A549 (cell line): ENCODE measurements around the gene RCCD1. TPM values are rescaled to one million over a fixed set of nuclear protein-coding genes. Genes with fewer than 3 reads are reported as not detected.
A peak's percentile ranks its signal among the peaks of the same experiment; 100 is the strongest.

Experiments used
- ATAC-seq, 2 experiments: fragments of 200-7000 bp in 1 of 2; fragments of >200 bp in 1 of 2; cut with Nextera tagmentation in 1 of 2; cut with Tn5 transposase in 1 of 2; 3 replicates each; pipeline versions ENCODE4 v1.8.0 to v1.9.1; 2018 to 2020; ENCODE audit warnings: mild to moderate bottlenecking in 1 of 2, moderate library complexity in 1 of 2
- CTCF ChIA-PET: fragments of 300-600 bp; sonication (Branson Sonifier 250); formaldehyde crosslinking; extraction: SDS; loops from one replicate; lab custom pipeline; 2021; ENCODE audit warnings: antibody characterized with exemption, inconsistent platforms; lab: Yijun Ruan, JAX
- POLR2A ChIA-PET: fragments of 350-600 bp; formaldehyde crosslinking; extraction: SDS; loops from one replicate; lab custom pipeline; 2021; ENCODE audit warnings: antibody characterized with exemption, inconsistent platforms; lab: Yijun Ruan, JAX
- DNase-seq, 2 experiments: peaks; one replicate each; pipeline versions ENCODE4 v3.0.0 to v3.0.0-alpha.2; 2011 to 2016; ENCODE audit warnings: low read depth in 1 of 2, low spot score in 1 of 2
- FAIRE-seq: peaks from 2 replicates; lab custom pipeline; 2011; peaks lifted over from hg19 to GRCh38; lab: Jason Lieb, UNC
- H3K27ac ChIP-seq, 2 experiments: fragments of >200 bp; sonication (Bioruptor Twin); formaldehyde crosslinking; 3 replicates each; pipeline ENCODE4 v1.5.1; 2016 to 2017
- H3K4me1 ChIP-seq: fragments of >200 bp; sonication (Bioruptor Twin); formaldehyde crosslinking; 3 replicates; pipeline ENCODE4 v1.6.1; 2016
- H3K4me2 ChIP-seq: fragments of >200 bp; sonication (Bioruptor Twin); formaldehyde crosslinking; 3 replicates; pipeline ENCODE4 v1.6.1; 2016
- H3K4me3 ChIP-seq: fragments of >200 bp; sonication (Bioruptor Twin); formaldehyde crosslinking; 3 replicates; pipeline ENCODE4 v1.5.1; 2016
- H3K9me3 ChIP-seq: fragments of >200 bp; sonication (Bioruptor Twin); formaldehyde crosslinking; 3 replicates; pipeline ENCODE4 v1.6.1; 2016
- ATOH8 ChIP-seq: fragments of 250-450 bp; sonication (Bioruptor Pico); IDR thresholded peaks from 2 replicates; pipeline ENCODE4 v1.5.0; 2020; ENCODE audit warnings: low read depth, mild to moderate bottlenecking, moderate library complexity
- BHLHE40 ChIP-seq: IDR thresholded peaks from 2 replicates; pipeline ENCODE4 v1.6.1; 2012; ENCODE audit warnings: low read depth, low read length, inconsistent platforms
- E2F6 ChIP-seq: IDR thresholded peaks from 2 replicates; pipeline ENCODE4 v1.6.1; 2012; ENCODE audit warnings: low read depth, borderline replicate concordance
- ELK1 ChIP-seq: fragments of 150-350 bp; IDR thresholded peaks from 2 replicates; pipeline ENCODE4 v1.6.1; 2014; ENCODE audit warnings: low read depth, mild to moderate bottlenecking, low read length
- ESRRA ChIP-seq: fragments of 150-350 bp; IDR thresholded peaks from 2 replicates; pipeline ENCODE4 v1.6.1; 2014; ENCODE audit warnings: mild to moderate bottlenecking, low read length, borderline replicate concordance
- FOSB ChIP-seq: fragments of 250-450 bp; sonication (Bioruptor Pico); IDR thresholded peaks from 2 replicates; pipeline ENCODE4 v1.5.0; 2020; ENCODE audit warnings: mild to moderate bottlenecking, moderate library complexity
- GATA3 ChIP-seq: IDR thresholded peaks from 2 replicates; pipeline ENCODE4 v1.6.1; 2012; ENCODE audit warnings: borderline replicate concordance
- HMGXB4 ChIP-seq: fragments of 250-450 bp; sonication (Bioruptor Pico); IDR thresholded peaks from 2 replicates; pipeline ENCODE4 v1.5.0; 2021; ENCODE audit warnings: mild to moderate bottlenecking, moderate library complexity, borderline replicate concordance
- HOXB13 ChIP-seq: fragments of 250-450 bp; sonication (Bioruptor Pico); IDR thresholded peaks from 2 replicates; pipeline ENCODE4 v1.5.0; 2020; ENCODE audit warnings: low read depth, mild to moderate bottlenecking, moderate library complexity
- JUNB ChIP-seq: fragments of >200 bp; sonication (Bioruptor Twin); formaldehyde crosslinking; IDR thresholded peaks from 2 replicates; pipeline ENCODE4 v1.6.1; 2016
- PHF8 ChIP-seq: fragments of 200-600 bp; sonication (generic); IDR thresholded peaks from 2 replicates; pipeline ENCODE4 v1.6.1; 2016; ENCODE audit warnings: low read depth, mild to moderate bottlenecking, antibody characterized with exemption, moderate library complexity, borderline replicate concordance
- POLR2A ChIP-seq: IDR thresholded peaks from 2 replicates; pipeline ENCODE4 v1.6.1; 2012; ENCODE audit warnings: mild to moderate bottlenecking, low read length
- SREBF2 ChIP-seq: fragments of 450-650 bp; IDR thresholded peaks from 2 replicates; pipeline ENCODE4 v1.6.1; 2014; ENCODE audit warnings: mild to moderate bottlenecking, moderate library complexity
- TP53 ChIP-seq: fragments of 250-450 bp; sonication (Bioruptor Pico); IDR thresholded peaks from 2 replicates; pipeline ENCODE4 v1.5.0; 2021; ENCODE audit warnings: mild to moderate bottlenecking, moderate library complexity
- USF2 ChIP-seq: fragments of 450-650 bp; IDR thresholded peaks from 2 replicates; pipeline ENCODE4 v1.6.1; 2014; ENCODE audit warnings: antibody characterized with exemption
- ZC3H11A ChIP-seq: fragments of 450-650 bp; IDR thresholded peaks from 2 replicates; pipeline ENCODE4 v1.6.1; 2014; ENCODE audit warnings: antibody characterized with exemption, mild to moderate bottlenecking
- ZNF302 ChIP-seq: fragments of 250-450 bp; sonication (Bioruptor Pico); IDR thresholded peaks from 2 replicates; pipeline ENCODE4 v1.9.0; 2021; ENCODE audit warnings: inconsistent platforms, mild to moderate bottlenecking, moderate library complexity
- WGBS: methylation state at CpG from one replicate; pipeline ENCODE4 v1.1.6; 2017; ENCODE audit errors: missing lambda C conversion rate; 5-methylcytosine and 5-hydroxymethylcytosine counted together
- polyA plus RNA-seq, 4 experiments: library from polyadenylated mRNA; depleted of rRNA in 3 of 4; stranded (reverse); fragments of >200 nt; fragmentation: RNase III in 1 of 4; extraction: RNeasy Plus Mini Kit Qiagen cat#74134 plus additional on column Dnase treatment in 1 of 4; gene quantifications; 2 replicates in 3 of 4; 3 replicates in 1 of 4; pipeline ENCODE4 v1.2.3, GENCODE V29; 2011 to 2017

The RCCD1 gene
- polyA plus RNA-seq, 2 of the 4 experiments (the other 2 are of a cell fraction) = 25.3 to 37.2 TPM

GRCh38 chr15:90988296-90988695, 33.6 kb downstream of the RCCD1 start:
- ATAC-seq = peak in 1 of 2 experiments; percentile 40; a peak in 3 of 6 replicates
- POLR2A ChIA-PET = no interaction called here
- Histone ChIP-seq H3K4me1 (peaks cover 26% of the 10 kb centered on the region), H3K9me3 (no peaks in the 10 kb centered on the region), H3K4me3 (no peak overlapping the region), H3K4me2 (peak overlapping the region; percentile 25; the same call in 1 of the 3 replicates), H3K27ac (peak overlapping the region in 1 of 2 experiments; percentile 38; a peak in 2 of 6 replicates)
- CTCF ChIA-PET = interaction anchor here (0.5 to 18.2 kb wide), 7 partner anchors 10 to 68 kb away, joined by 3 to 247 read pairs (median 4); partner anchors contain the start of gene RCCD1
- no peak for DNase-seq
- 82% methylated on average over 6 of the region's 6 CpGs for WGBS
- no peak for FAIRE-seq
- TF ChIP-seq ESRRA (no peak), HOXB13 (no peak), HMGXB4 (CRISPR knock-in tag) (no peak), TP53 (CRISPR knock-in tag) (no peak), GATA3 (no peak), PHF8 (no peak), ATOH8 (no peak), POLR2A (no peak), ZC3H11A (no peak), ZNF302 (no peak), ELK1 (no peak), JUNB (no peak), SREBF2 (no peak), BHLHE40 (no peak)

GRCh38 chr15:90989040-90989768, 34.5 kb downstream of the RCCD1 start:
- peak overlapping the region; percentile 25; the same call in 1 of the 3 replicates for H3K4me2 ChIP-seq
- H3K4me1 ChIP-seq = peaks cover 26% of the 10 kb centered on the region
- ChIA-PET POLR2A (interaction anchor here (0.6 kb wide), 1 partner anchor 16 kb away, joined by 4 read pairs; no protein-coding TSS in a partner anchor), CTCF (interaction anchor here (0.7 to 18.2 kb wide), 9 partner anchors 11 to 283 kb away, joined by 3 to 247 read pairs (median 3); partner anchors contain the start of genes RCCD1 and VPS33B)
- no peaks in the 10 kb centered on the region for H3K9me3 ChIP-seq
- TF ChIP-seq SREBF2 = no peak
- TF ChIP-seq USF2 = no peak
- no peak for TF ChIP-seq E2F6
- TF ChIP-seq HMGXB4 (CRISPR knock-in tag) = no peak
- no peak for TF ChIP-seq JUNB
- no peak for TF ChIP-seq FOSB (CRISPR knock-in tag)
- no peak for TF ChIP-seq ZNF302
- no peak for FAIRE-seq
- DNase-seq = no peak
- ATAC-seq = no peak
- 85% methylated on average over 7 of the region's 7 CpGs for WGBS
- no peak overlapping the region for H3K4me3 ChIP-seq
- H3K27ac ChIP-seq = no peak overlapping the region
